HEK293 (cell line): ENCODE measurements around the gene NIPSNAP2.
"Not testable (repeated sequence)": the region's sequence is repeated elsewhere in the genome, so short reads cannot be mapped to it uniquely, and the experiment has no call there.

Experiments used
- CTCF ChIA-PET: fragments of 350-600 bp; formaldehyde crosslinking; extraction: SDS; loops from one replicate; lab custom pipeline; 2021; ENCODE audit warnings: antibody characterized with exemption; lab: Yijun Ruan, JAX
- POLR2A ChIA-PET: fragments of 300-600 bp; formaldehyde crosslinking; extraction: SDS; loops from one replicate; lab custom pipeline; 2020; ENCODE audit warnings: antibody characterized with exemption, inconsistent platforms; lab: Yijun Ruan, JAX
- H3K27ac ChIP-seq: fragments of 200-500 bp; sonication (Bioruptor generic); 2 replicates; pipeline ENCODE4 v1.5.1; 2014; ENCODE audit warnings: low read depth, low read length, control low read depth, inconsistent platforms; ENCODE audit errors: extremely low read depth
- H3K36me3 ChIP-seq, 2 experiments: fragments of 200-500 bp in 1 of 2; sonication (Bioruptor generic) in 1 of 2; 1 replicate in 1 of 2; 2 replicates in 1 of 2; pipeline ENCODE4 v1.5.1; 2014 to 2017; ENCODE audit warnings: inconsistent platforms in 2 of 2, low read length in 2 of 2; ENCODE audit not compliant: control insufficient read depth in 2 of 2, insufficient read depth in 1 of 2
- H3K4me1 ChIP-seq: fragments of 200-500 bp; sonication (Bioruptor generic); 2 replicates; pipeline ENCODE4 v1.5.1; 2014; ENCODE audit warnings: mild to moderate bottlenecking, low read length, inconsistent platforms; ENCODE audit not compliant: control insufficient read depth, insufficient read depth
- H3K4me3 ChIP-seq: 2 replicates; pipeline ENCODE4 v1.5.1; 2011; ENCODE audit warnings: low read depth, mild to moderate bottlenecking, control low read depth, low read length, moderate library complexity
- H3K9me3 ChIP-seq: fragments of 200-500 bp; sonication (Bioruptor generic); 2 replicates; pipeline ENCODE4 v1.5.1; 2014; ENCODE audit warnings: low read depth, low read length, inconsistent platforms; ENCODE audit not compliant: control insufficient read depth, insufficient read depth
- FEZF1 ChIP-seq: fragments of 450-650 bp; formaldehyde crosslinking; IDR thresholded peaks from 2 replicates; pipeline ENCODE4 v1.5.1; 2016; ENCODE audit warnings: missing biosample characterization, missing genetic modification characterization
- GFI1B ChIP-seq: fragments of 450-650 bp; formaldehyde crosslinking; IDR thresholded peaks from 2 replicates; pipeline ENCODE4 v1.5.1; 2016; ENCODE audit warnings: missing biosample characterization, missing genetic modification characterization
- HOXA7 ChIP-seq: sonication (generic); formaldehyde crosslinking; IDR thresholded peaks from 2 replicates; pipeline ENCODE4 v1.8.1; 2022; ENCODE audit warnings: missing genetic modification reagents, borderline replicate concordance
- TRIM28 ChIP-seq: IDR thresholded peaks from 2 replicates; pipeline ENCODE4 v1.6.1; 2011; ENCODE audit warnings: low read length, control low read depth, borderline replicate concordance
- ZFP69B ChIP-seq: fragments of 450-650 bp; formaldehyde crosslinking; IDR thresholded peaks from 2 replicates; pipeline ENCODE4 v1.5.1; 2016; ENCODE audit warnings: missing biosample characterization, missing genetic modification characterization
- ZIC2 ChIP-seq: fragments of 450-650 bp; formaldehyde crosslinking; IDR thresholded peaks from 2 replicates; pipeline ENCODE4 v1.5.1; 2016; ENCODE audit warnings: missing biosample characterization, missing genetic modification characterization
- ZNF121 ChIP-seq: fragments of 450-650 bp; formaldehyde crosslinking; IDR thresholded peaks from 2 replicates; pipeline ENCODE4 v1.5.1; 2016; ENCODE audit warnings: missing biosample characterization, missing genetic modification characterization
- ZNF214 ChIP-seq: fragments of 450-650 bp; formaldehyde crosslinking; IDR thresholded peaks from 2 replicates; pipeline ENCODE4 v1.5.1; 2017; ENCODE audit warnings: missing biosample characterization, mild to moderate bottlenecking, missing genetic modification characterization, borderline replicate concordance
- ZNF623 ChIP-seq: fragments of 450-650 bp; formaldehyde crosslinking; IDR thresholded peaks from 2 replicates; pipeline ENCODE4 v1.5.1; 2016; ENCODE audit warnings: missing biosample characterization, missing genetic modification characterization
- ZNF707 ChIP-seq: fragments of 450-650 bp; formaldehyde crosslinking; IDR thresholded peaks from 2 replicates; pipeline ENCODE4 v1.5.1; 2016; ENCODE audit warnings: missing biosample characterization, missing genetic modification characterization
- ZNF747 ChIP-seq: fragments of 450-650 bp; formaldehyde crosslinking; IDR thresholded peaks from 2 replicates; pipeline ENCODE4 v1.5.1; 2016; ENCODE audit warnings: missing biosample characterization, missing genetic modification characterization
- TF ChIP-seq, protein P1 (sequence below): fragments of 450-650 bp; formaldehyde crosslinking; IDR thresholded peaks from 2 replicates; pipeline ENCODE4 v1.5.1; 2016; ENCODE audit warnings: missing biosample characterization, missing genetic modification characterization
- TF ChIP-seq, protein P2 (sequence below): fragments of 450-650 bp; formaldehyde crosslinking; IDR thresholded peaks from 2 replicates; pipeline ENCODE4 v1.5.1; 2017; ENCODE audit warnings: missing biosample characterization, missing genetic modification characterization

The NIPSNAP2 gene

DNA sequence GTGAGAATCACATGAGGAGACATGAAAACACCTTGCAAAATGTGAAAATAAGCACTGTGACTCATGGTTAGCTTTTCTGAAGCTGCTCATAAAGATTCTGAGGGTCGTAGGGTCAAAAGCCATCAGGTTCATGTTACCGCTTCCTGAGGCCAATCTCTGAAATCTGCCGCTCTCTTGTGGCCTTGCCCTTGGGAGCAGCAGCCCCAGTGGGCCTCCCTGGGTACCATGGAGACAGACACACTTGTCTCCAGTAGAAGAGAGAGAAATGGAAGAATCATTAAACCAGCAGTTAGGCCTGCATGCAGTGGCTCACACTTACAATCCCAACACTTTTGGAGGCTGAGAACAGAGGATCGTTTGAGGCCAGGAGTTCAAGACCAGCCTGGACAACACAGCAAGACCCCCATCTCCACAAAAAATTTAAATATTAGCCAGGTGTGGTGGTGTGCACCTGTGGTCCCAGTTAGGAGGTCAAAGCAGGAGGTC lies 42.8 kb downstream of the NIPSNAP2 start:
- Histone ChIP-seq H3K9me3 (no peaks in the 10 kb centered on the region), H3K4me1 (no peaks in the 10 kb centered on the region), H3K27ac (no peak overlapping the region), H3K36me3 (peaks cover 3 to 11% of the 10 kb centered on the region in 2 experiments; a peak in 2 of 3 replicates), H3K4me3 (no peak overlapping the region)
- POLR2A ChIA-PET = interaction anchor here (0.9 to 4.1 kb wide), 3 partner anchors 27 to 57 kb away, joined by 4 to 12 read pairs (median 8); partner anchors contain the start of genes CCT6A, PSPH and SUMF2
- CTCF ChIA-PET = interaction anchor here (0.6 to 2.6 kb wide), 2 partner anchors 67 to 258 kb away, joined by 3 to 15 read pairs; no protein-coding TSS in a partner anchor
- TF ChIP-seq ZNF121 (0 out of 2 replicates have a peak, but pooled peaks have one; percentile 33), TRIM28 (0 out of 2 replicates have a peak, but pooled peaks have one; percentile 26), ZNF214 (tag by site-specific recombination) (no peak), FEZF1 (tag by site-specific recombination) (peak; percentile 12; the same call in 1 of the 2 replicates), ZNF707 (no peak), ZFP69B (tag by site-specific recombination) (no peak)

DNA sequence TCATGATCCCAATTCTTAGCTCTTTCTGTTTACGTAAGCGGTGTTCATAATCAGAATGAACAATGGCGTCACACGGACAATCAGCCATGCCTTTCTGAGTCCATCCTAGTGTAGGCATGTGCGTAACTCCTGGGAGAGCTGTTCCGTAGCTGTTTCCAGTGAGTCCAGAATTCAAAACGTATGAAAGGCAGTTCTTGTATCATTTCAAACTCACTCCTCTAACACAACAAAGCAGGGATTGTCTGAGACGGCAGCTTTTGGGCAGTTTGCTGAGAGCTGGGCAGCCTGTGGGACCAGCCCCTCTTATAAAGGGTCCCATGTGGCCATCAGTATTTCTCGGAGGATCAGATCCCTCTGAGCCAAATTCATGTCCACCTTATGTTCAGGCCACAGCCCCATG lies 43.5 kb downstream of the NIPSNAP2 start:
- ChIA-PET POLR2A (interaction anchor here (0.9 to 4.1 kb wide), 3 partner anchors 26 to 57 kb away, joined by 4 to 12 read pairs (median 8); partner anchors contain the start of genes CCT6A, PSPH and SUMF2), CTCF (interaction anchor here (2.6 kb wide), 1 partner anchor 67 kb away, joined by 15 read pairs; no protein-coding TSS in a partner anchor)
- TF ChIP-seq GFI1B (tag by site-specific recombination) = no peak
- TF ChIP-seq ZIC2 (tag by site-specific recombination) = no peak
- TF ChIP-seq, protein P1, sequence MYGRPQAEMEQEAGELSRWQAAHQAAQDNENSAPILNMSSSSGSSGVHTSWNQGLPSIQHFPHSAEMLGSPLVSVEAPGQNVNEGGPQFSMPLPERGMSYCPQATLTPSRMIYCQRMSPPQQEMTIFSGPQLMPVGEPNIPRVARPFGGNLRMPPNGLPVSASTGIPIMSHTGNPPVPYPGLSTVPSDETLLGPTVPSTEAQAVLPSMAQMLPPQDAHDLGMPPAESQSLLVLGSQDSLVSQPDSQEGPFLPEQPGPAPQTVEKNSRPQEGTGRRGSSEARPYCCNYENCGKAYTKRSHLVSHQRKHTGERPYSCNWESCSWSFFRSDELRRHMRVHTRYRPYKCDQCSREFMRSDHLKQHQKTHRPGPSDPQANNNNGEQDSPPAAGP (tag by site-specific recombination) = no peak
- no peak for TF ChIP-seq HOXA7 (CRISPR knock-in tag)

DNA sequence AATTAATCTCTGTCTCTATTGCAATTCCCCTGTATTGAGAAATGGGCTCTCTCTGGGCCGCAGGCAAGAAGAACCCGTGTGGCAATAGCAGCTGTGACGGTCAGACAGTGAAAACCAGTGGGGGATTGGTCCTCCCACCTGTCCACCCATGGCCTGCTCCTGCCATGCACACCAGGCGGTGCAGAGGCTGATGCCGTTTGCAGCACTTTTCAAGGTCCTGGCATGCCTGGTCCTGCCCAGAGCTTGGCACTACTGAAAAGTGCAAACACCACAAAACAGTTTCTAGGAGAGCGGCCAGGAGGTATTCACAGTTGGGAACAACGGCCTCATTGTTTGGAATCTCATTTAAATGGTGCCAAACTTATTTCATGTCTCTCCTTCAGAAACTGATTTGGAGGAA lies 45.3 kb downstream of the NIPSNAP2 start:
- Histone ChIP-seq H3K4me3 (no peak overlapping the region), H3K9me3 (no peaks in the 10 kb centered on the region), H3K27ac (no peak overlapping the region), H3K4me1 (no peaks in the 10 kb centered on the region), H3K36me3 (peaks cover 19 to 32% of the 10 kb centered on the region in 2 experiments)
- ChIA-PET CTCF (interaction anchor here (0.7 to 1.1 kb wide), 2 partner anchors 63 to 66 kb away, joined by 3 read pairs; no protein-coding TSS in a partner anchor), POLR2A (interaction anchor here (1.4 to 4.1 kb wide), 2 partner anchors 25 to 42 kb away, joined by 3 to 12 read pairs; partner anchors contain the start of genes CCT6A and PSPH)
- TF ChIP-seq, protein P2, sequence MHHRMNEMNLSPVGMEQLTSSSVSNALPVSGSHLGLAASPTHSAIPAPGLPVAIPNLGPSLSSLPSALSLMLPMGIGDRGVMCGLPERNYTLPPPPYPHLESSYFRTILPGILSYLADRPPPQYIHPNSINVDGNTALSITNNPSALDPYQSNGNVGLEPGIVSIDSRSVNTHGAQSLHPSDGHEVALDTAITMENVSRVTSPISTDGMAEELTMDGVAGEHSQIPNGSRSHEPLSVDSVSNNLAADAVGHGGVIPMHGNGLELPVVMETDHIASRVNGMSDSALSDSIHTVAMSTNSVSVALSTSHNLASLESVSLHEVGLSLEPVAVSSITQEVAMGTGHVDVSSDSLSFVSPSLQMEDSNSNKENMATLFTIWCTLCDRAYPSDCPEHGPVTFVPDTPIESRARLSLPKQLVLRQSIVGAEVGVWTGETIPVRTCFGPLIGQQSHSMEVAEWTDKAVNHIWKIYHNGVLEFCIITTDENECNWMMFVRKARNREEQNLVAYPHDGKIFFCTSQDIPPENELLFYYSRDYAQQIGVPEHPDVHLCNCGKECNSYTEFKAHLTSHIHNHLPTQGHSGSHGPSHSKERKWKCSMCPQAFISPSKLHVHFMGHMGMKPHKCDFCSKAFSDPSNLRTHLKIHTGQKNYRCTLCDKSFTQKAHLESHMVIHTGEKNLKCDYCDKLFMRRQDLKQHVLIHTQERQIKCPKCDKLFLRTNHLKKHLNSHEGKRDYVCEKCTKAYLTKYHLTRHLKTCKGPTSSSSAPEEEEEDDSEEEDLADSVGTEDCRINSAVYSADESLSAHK (tag by site-specific recombination) = 0 out of 2 replicates have a peak, but pooled peaks have one; percentile 34
- TF ChIP-seq ZNF747 (no peak), ZIC2 (tag by site-specific recombination) (peak; percentile 78), ZNF623 (tag by site-specific recombination) (no peak)

More for the DNA sequence above, 43.5 kb downstream of the NIPSNAP2 start:
- no peaks in the 10 kb centered on the region for H3K4me1 ChIP-seq
- H3K9me3 ChIP-seq = no peaks in the 10 kb centered on the region
- no peak overlapping the region for H3K4me3 ChIP-seq
- no peak overlapping the region for H3K27ac ChIP-seq
- H3K36me3 ChIP-seq = peaks cover 8 to 14% of the 10 kb centered on the region in 2 experiments; a peak in 2 of 3 replicates

DNA sequence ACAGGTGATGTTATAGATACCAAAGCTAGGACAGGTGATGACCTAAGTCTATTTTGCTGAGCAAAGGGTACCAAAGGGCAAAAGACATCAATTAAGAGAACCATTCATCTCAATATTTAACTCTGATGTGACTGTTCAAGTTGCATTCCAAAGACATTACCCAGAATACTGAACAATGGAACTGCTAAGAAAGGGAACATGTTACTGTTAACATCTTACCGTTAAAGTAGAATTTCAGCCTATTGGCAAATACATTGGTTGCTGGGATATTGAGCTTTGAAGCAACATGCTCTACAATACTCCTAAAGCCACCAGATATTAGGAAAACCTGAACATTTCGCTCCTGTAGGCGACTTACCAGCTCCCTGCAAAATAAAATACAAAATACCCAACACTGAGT lies 52.6 kb downstream of the NIPSNAP2 start:
- H3K36me3 ChIP-seq = peaks cover 41 to 58% of the 10 kb centered on the region in 2 experiments
- H3K27ac ChIP-seq, H3K4me3 ChIP-seq, H3K4me1 ChIP-seq, CTCF ChIA-PET, H3K9me3 ChIP-seq: not testable (repeated sequence)
- POLR2A ChIA-PET = interaction anchor here (1.0 kb wide), 1 partner anchor 16 kb away, joined by 3 read pairs; no protein-coding TSS in a partner anchor
